Stomach (tissue), 4 donors: ENCODE measurements around the gene KLF16.

Experiments
- EP300 ChIP-seq: sonication (generic); formaldehyde crosslinking; IDR thresholded peaks from one replicate; pipeline ENCODE4 v1.6.1; 2017; ENCODE audit warnings: antibody characterized with exemption
- POLR2AphosphoS5 ChIP-seq, 3 donors: sonication (generic); formaldehyde crosslinking; IDR thresholded peaks; one replicate each; pipeline ENCODE4 v1.6.1; 2016; ENCODE audit warnings: antibody characterized with exemption in 3 of 3
- TF ChIP-seq, protein P1 (sequence below), 7 experiments: fragments of 450-650 bp in 4 of 7; fragments of 200-600 bp in 3 of 7; sonication (generic) in 3 of 7; IDR thresholded peaks; one replicate each; pipeline ENCODE4 v1.5.1; 2016 to 2019; ENCODE audit warnings: antibody characterized with exemption in 7 of 7, control low read depth in 2 of 7, mild to moderate bottlenecking in 1 of 7

GRCh38 chr19:1814833-1815604 is 48.4 kb downstream of the KLF16 start:
- TF ChIP-seq, protein P1, sequence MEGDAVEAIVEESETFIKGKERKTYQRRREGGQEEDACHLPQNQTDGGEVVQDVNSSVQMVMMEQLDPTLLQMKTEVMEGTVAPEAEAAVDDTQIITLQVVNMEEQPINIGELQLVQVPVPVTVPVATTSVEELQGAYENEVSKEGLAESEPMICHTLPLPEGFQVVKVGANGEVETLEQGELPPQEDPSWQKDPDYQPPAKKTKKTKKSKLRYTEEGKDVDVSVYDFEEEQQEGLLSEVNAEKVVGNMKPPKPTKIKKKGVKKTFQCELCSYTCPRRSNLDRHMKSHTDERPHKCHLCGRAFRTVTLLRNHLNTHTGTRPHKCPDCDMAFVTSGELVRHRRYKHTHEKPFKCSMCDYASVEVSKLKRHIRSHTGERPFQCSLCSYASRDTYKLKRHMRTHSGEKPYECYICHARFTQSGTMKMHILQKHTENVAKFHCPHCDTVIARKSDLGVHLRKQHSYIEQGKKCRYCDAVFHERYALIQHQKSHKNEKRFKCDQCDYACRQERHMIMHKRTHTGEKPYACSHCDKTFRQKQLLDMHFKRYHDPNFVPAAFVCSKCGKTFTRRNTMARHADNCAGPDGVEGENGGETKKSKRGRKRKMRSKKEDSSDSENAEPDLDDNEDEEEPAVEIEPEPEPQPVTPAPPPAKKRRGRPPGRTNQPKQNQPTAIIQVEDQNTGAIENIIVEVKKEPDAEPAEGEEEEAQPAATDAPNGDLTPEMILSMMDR (IDR thresholded peaks at IDR 0.05) = no peak
- TF ChIP-seq POLR2AphosphoS5 (IDR thresholded peaks at IDR 0.05) (no peak), EP300 (no peak)
